GM12878 (cell line): ENCODE data around the gene ARHGEF11. TPM values are rescaled to one million over a fixed set of nuclear protein-coding genes. Genes with fewer than 3 reads are reported as not detected.

Experiments
- ATAC-seq: fragments of 200-7000 bp; cut with Tn5 transposase; 3 replicates; pipeline ENCODE4 v1.9.1; 2020; ENCODE audit warnings: mild to moderate bottlenecking, moderate library complexity
- BruUV-seq: library from RNA; stranded (reverse); fragments of 400-500 nt; replicated peaks from 2 replicates; lab custom pipeline; 2021; lab: Mats Ljungman, UMichigan
- CTCF ChIA-PET: fragments of 300-600 bp; sonication (Branson Sonifier 250); formaldehyde crosslinking; extraction: SDS; loops from one replicate; lab custom pipeline; 2021; ENCODE audit warnings: inconsistent platforms; lab: Yijun Ruan, JAX
- POLR2A ChIA-PET: fragments of 350-600 bp; formaldehyde crosslinking; extraction: SDS; loops from one replicate; lab custom pipeline; 2021; ENCODE audit warnings: inconsistent platforms; lab: Charles Lee
- RAD21 ChIA-PET: fragments of 300-600 bp; sonication (Branson Sonifier 250); formaldehyde crosslinking; loops from one replicate; lab custom pipeline; 2023; ENCODE audit warnings: antibody characterized with exemption; ENCODE audit not compliant: unreplicated experiment; lab: Charles Lee
- SMC1A ChIA-PET: fragments of 300-600 bp; sonication (Branson Sonifier 250); formaldehyde crosslinking; loops from one replicate; lab custom pipeline; 2023; ENCODE audit not compliant: unreplicated experiment, uncharacterized antibody; lab: Charles Lee
- DNase-seq: peaks from one replicate; pipeline ENCODE4 v3.0.0-alpha.2; 2011; ENCODE audit warnings: low read depth, low spot score
- FAIRE-seq: peaks from 3 replicates; lab custom pipeline; 2011; peaks lifted over from hg19 to GRCh38; lab: Jason Lieb, UNC
- H2AFZ ChIP-seq: 2 replicates; pipeline ENCODE4 v1.6.0; 2011; ENCODE audit warnings: low read depth, low read length, control low read depth; ENCODE audit not compliant: control insufficient read depth
- H3K27ac ChIP-seq: 2 replicates; pipeline ENCODE4 v1.5.1; 2011; ENCODE audit warnings: control low read depth; ENCODE audit not compliant: control insufficient read depth, insufficient read depth
- H3K27me3 ChIP-seq, 2 experiments: replicated peaks in 1 of 2; 2 replicates each; pipeline versions ENCODE4 v1.6.0 to v1.6.1; 2011; ENCODE audit warnings: low read length in 1 of 2; ENCODE audit not compliant: control insufficient read depth in 2 of 2, insufficient read depth in 2 of 2
- H3K36me3 ChIP-seq, 2 experiments: 2 replicates each; pipeline ENCODE4 v1.5.1; 2011; ENCODE audit warnings: low read length in 1 of 2; ENCODE audit not compliant: control insufficient read depth in 2 of 2, insufficient read depth in 2 of 2
- H3K4me1 ChIP-seq: 2 replicates; pipeline ENCODE4 v1.6.1; 2011; ENCODE audit warnings: mild to moderate bottlenecking, low read length, moderate library complexity, mixed read lengths; ENCODE audit not compliant: control insufficient read depth, insufficient read depth
- H3K4me2 ChIP-seq: 2 replicates; pipeline ENCODE4 v1.6.0; 2011; ENCODE audit warnings: control low read depth; ENCODE audit not compliant: control insufficient read depth, insufficient read depth
- H3K4me3 ChIP-seq: fragments of 200-600 bp; sonication (generic); 2 replicates; pipeline ENCODE4 v1.5.1; 2016
- H3K79me2 ChIP-seq: 2 replicates; pipeline ENCODE4 v1.6.0; 2011; ENCODE audit warnings: low read length; ENCODE audit not compliant: control insufficient read depth, insufficient read depth
- H3K9ac ChIP-seq: 2 replicates; pipeline ENCODE4 v1.8.0; 2011; ENCODE audit warnings: low read length, control low read depth, mixed read lengths; ENCODE audit not compliant: control insufficient read depth, insufficient read depth
- H3K9me3 ChIP-seq: replicated peaks from 3 replicates; pipeline ENCODE4 v1.5.1; 2011; ENCODE audit warnings: mild to moderate bottlenecking, low read length; ENCODE audit not compliant: control insufficient read depth, insufficient read depth
- H4K20me1 ChIP-seq: 2 replicates; pipeline ENCODE4 v1.6.0; 2011; ENCODE audit not compliant: control insufficient read depth, insufficient read depth
- CHD2 ChIP-seq: IDR thresholded peaks from 2 replicates; pipeline ENCODE4 v1.6.1; 2011; ENCODE audit warnings: low read depth, low read length, improper control_type of control experiment, borderline replicate concordance
- CTCF ChIP-seq, 3 experiments: IDR thresholded peaks in 2 of 3; conservative IDR thresholded peaks in 1 of 3; 2 replicates each; pipeline ENCODE4 v1.5.1; 2011; ENCODE audit warnings: low read depth in 3 of 3, low read length in 3 of 3, mild to moderate bottlenecking in 3 of 3, control low read depth in 2 of 3, moderate library complexity in 2 of 3, inconsistent platforms in 1 of 3, mixed read lengths in 1 of 3; ENCODE audit not compliant: control insufficient read depth in 2 of 3, insufficient read depth in 1 of 3; ENCODE audit errors: extremely low read depth in 1 of 3
- EED ChIP-seq: sonication (generic); IDR thresholded peaks from 2 replicates; pipeline ENCODE4 v1.6.1; 2016; ENCODE audit warnings: antibody characterized with exemption, low read depth
- ESRRA ChIP-seq: IDR thresholded peaks from 2 replicates; pipeline ENCODE4 v1.6.1; 2012; ENCODE audit warnings: mild to moderate bottlenecking, low read length, improper control_type of control experiment
- ETV6 ChIP-seq, 2 experiments: fragments of 450-650 bp in 1 of 2; IDR thresholded peaks in 1 of 2; conservative IDR thresholded peaks in 1 of 2; 2 replicates each; pipeline ENCODE4 v1.6.1; 2014; ENCODE audit warnings: antibody characterized with exemption in 1 of 2, borderline replicate concordance in 1 of 2, low read depth in 1 of 2, mild to moderate bottlenecking in 1 of 2, moderate library complexity in 1 of 2
- FOS ChIP-seq: IDR thresholded peaks from 3 replicates; pipeline ENCODE4 v1.6.1; 2011; ENCODE audit warnings: borderline replicate concordance; ENCODE audit not compliant: insufficient read length; ENCODE audit errors: extremely low read depth
- FOXM1 ChIP-seq: IDR thresholded peaks from 2 replicates; pipeline ENCODE4 v1.6.1; 2012; ENCODE audit warnings: low read depth, mild to moderate bottlenecking, inconsistent platforms, low read length, moderate library complexity
- NFYA ChIP-seq: IDR thresholded peaks from 2 replicates; pipeline ENCODE4 v1.6.1; 2011; ENCODE audit warnings: low read depth, mild to moderate bottlenecking, low read length, improper control_type of control experiment, borderline replicate concordance
- SIN3A ChIP-seq: IDR thresholded peaks from 2 replicates; pipeline ENCODE4 v1.6.1; 2012; ENCODE audit warnings: low read depth, low read length, improper control_type of control experiment
- SREBF1 ChIP-seq: IDR thresholded peaks from 2 replicates; pipeline ENCODE4 v1.6.1; 2012; ENCODE audit warnings: mild to moderate bottlenecking, low read length
- TAF1 ChIP-seq: IDR thresholded peaks from 2 replicates; pipeline ENCODE4 v1.6.1; 2011; ENCODE audit warnings: mild to moderate bottlenecking, low read depth, low read length, borderline replicate concordance
- WGBS: methylation state at CpG from one replicate; pipeline ENCODE4 v1.1.6; 2016; ENCODE audit warnings: low lambda C conversion rate; ENCODE audit not compliant: insufficient replicate concordance, insufficient coverage; ENCODE audit errors: missing lambda C conversion rate; 5-methylcytosine and 5-hydroxymethylcytosine counted together
- in situ Hi-C: fragments of 300-500 bp; cut with MboI; formaldehyde crosslinking; loops from 9 replicates; pipeline ENCODE4 v1.14.3; 2018; ENCODE audit warnings: mixed read lengths
- intact Hi-C: fragments of 100-400 bp; cut with micrococcal nuclease; formaldehyde crosslinking; loops from one replicate; pipeline ENCODE4 v1.14.2; 2022; ENCODE audit not compliant: unreplicated experiment
- polyA plus RNA-seq, 11 experiments: library from polyadenylated mRNA; depleted of rRNA in 4 of 11; unstranded in 6 of 11; stranded (reverse) in 5 of 11; fragments of >200 nt; fragmentation: Nextera tagmentation in 4 of 11; fragmentation: Illumina TruSeq in 1 of 11; extraction: Ambion mirVana in 4 of 11; extraction: Trizol in 1 of 11; gene quantifications; 1 replicate in 1 of 11; 2 replicates in 10 of 11; pipeline versions ENCODE4 v1.2.1 to v1.2.3, GENCODE V29; 2011 to 2016; ENCODE audit warnings: inconsistent platforms in 2 of 11, missing spikeins in 2 of 11, low read depth in 1 of 11
- total RNA-seq, 4 experiments: library from RNA; depleted of rRNA in 3 of 4; stranded (reverse); fragments of >200 nt in 3 of 4; fragmentation: Illumina TruSeq in 1 of 4; extraction: Trizol in 1 of 4; gene quantifications; 2 replicates each; pipeline versions ENCODE4 v1.2.1 to v1.2.3, GENCODE V29; 2013 to 2021

Gene ARHGEF11
- total and polyA plus RNA-seq, 10 of the 15 experiments (the other 5 are each of a cell fraction or from before 2014, with no cell fraction given): 0.05 to 12.7 (median 1.8) TPM

- TF ChIP-seq CTCF (IDR thresholded peaks at IDR 0.05 in 2 of 3, conservative IDR thresholded peaks at IDR 0.05 in 1 of 3; ENCODE audit: control insufficient read depth in 2 of 3, extremely low read depth in 1 of 3, insufficient read depth in 1 of 3, low read depth in 3 of 3, low read length in 3 of 3) (no peak), ETV6 (conservative IDR thresholded peaks at IDR 0.05 in 1 of 2, IDR thresholded peaks at IDR 0.05 in 1 of 2; ENCODE audit: borderline replicate concordance in 1 of 2, low read depth in 1 of 2) (no peak), FOS (no peak)
These were observed 157.8 kb downstream of the ARHGEF11 start (continued) for GRCh38 chr1:156887734-156888133.

GRCh38 chr1:156887317-156887716 is 158.2 kb downstream of the ARHGEF11 start:
- Histone ChIP-seq H3K4me2 (no peak overlapping the region), H3K27ac (no peak overlapping the region), H3K9me3 (no peaks in the 10 kb centered on the region), H4K20me1 (no peaks in the 10 kb centered on the region), H3K4me3 (no peak overlapping the region), H3K4me1 (no peaks in the 10 kb centered on the region), H3K79me2 (no peaks in the 10 kb centered on the region), H3K36me3 (no peaks in the 10 kb centered on the region), H3K9ac (no peak overlapping the region), H3K27me3 (peaks cover 0 to 4% of the 10 kb centered on the region in 2 experiments; a peak in 3 of 4 replicates), H2AFZ (no peak overlapping the region)
- intact Hi-C loops (no loop called here), in situ Hi-C loops (no loop called here)
- WGBS: 0% methylated on average over 3 of the region's 3 CpGs
- FAIRE-seq: no peak
- CTCF ChIA-PET: interaction anchor here (0.6 to 5.7 kb wide), 7 partner anchors 27 to 221 kb away, joined by 3 to 90 read pairs (median 3); partner anchors contain the start of gene NTRK1
- RAD21 ChIA-PET: interaction anchor here (0.6 to 7.1 kb wide), 4 partner anchors 48 to 166 kb away, joined by 3 to 42 read pairs (median 6); no protein-coding TSS in a partner anchor
- SMC1A ChIA-PET: interaction anchor here (0.7 to 1.2 kb wide), 2 partner anchors 76 to 86 kb away, joined by 3 to 4 read pairs; no protein-coding TSS in a partner anchor
- no peak for ATAC-seq
- DNase-seq: no peak
- TF ChIP-seq SREBF1: no peak
- TF ChIP-seq CHD2: no peak
- TF ChIP-seq FOXM1: no peak
- no peak for TF ChIP-seq TAF1
- TF ChIP-seq SIN3A: no peak
- no peak for TF ChIP-seq ESRRA
- no peak for TF ChIP-seq EED
- no peak for TF ChIP-seq NFYA
- POLR2A ChIA-PET: interaction anchor here (0.5 kb wide), 1 partner anchor 260 kb away, joined by 4 read pairs; no protein-coding TSS in a partner anchor
- BruUV-seq: no TSS peak
